Neural cell (in vitro differentiated cells): ENCODE results near the gene HK1. TPM values are rescaled to one million over a fixed set of nuclear protein-coding genes. Genes with fewer than 3 reads are reported as not detected.

Experiments
- H2AFZ ChIP-seq: fragments of 200-600, 300-800 bp; sonication (generic), shearing (Covaris generic); 2 replicates; pipeline ENCODE4 v1.6.0; 2014; ENCODE audit warnings: low read depth, mild to moderate bottlenecking, antibody characterized with exemption, low read length, moderate library complexity
- H3F3A ChIP-seq: fragments of 200-600 bp; shearing (Covaris generic); 2 replicates; pipeline ENCODE4 v1.6.1; 2016; ENCODE audit warnings: mild to moderate bottlenecking, moderate library complexity, mixed read lengths, antibody characterized with exemption, low read length; ENCODE audit not compliant: insufficient read depth, poor library complexity, severe bottlenecking
- H3K27ac ChIP-seq: fragments of 200-600, 300-800 bp; sonication (generic), shearing (Covaris generic); 2 replicates; pipeline ENCODE4 v1.5.1; 2014; ENCODE audit warnings: mild to moderate bottlenecking, low read length, moderate library complexity
- H3K27me3 ChIP-seq: fragments of 300-800, 200-600 bp; sonication (generic), shearing (Covaris generic); 2 replicates; pipeline ENCODE4 v1.6.0; 2014; ENCODE audit warnings: mild to moderate bottlenecking, low read depth, low read length, moderate library complexity; ENCODE audit not compliant: insufficient read depth
- H3K36me3 ChIP-seq: fragments of 300-800, 200-600 bp; sonication (generic), shearing (Covaris generic); 2 replicates; pipeline ENCODE4 v1.5.1; 2014; ENCODE audit warnings: mild to moderate bottlenecking, antibody characterized with exemption, low read length, moderate library complexity; ENCODE audit not compliant: insufficient read depth
- H3K4me2 ChIP-seq: fragments of 300-800, 200-600 bp; sonication (generic), shearing (Covaris generic); 2 replicates; pipeline ENCODE4 v1.6.0; 2014; ENCODE audit warnings: mild to moderate bottlenecking, low read length
- H3K4me3 ChIP-seq: fragments of 300-800, 200-600 bp; sonication (generic), shearing (Covaris generic); 2 replicates; pipeline ENCODE4 v1.5.1; 2014; ENCODE audit warnings: mild to moderate bottlenecking, low read length, moderate library complexity
- H3K79me2 ChIP-seq: fragments of 200-600 bp; shearing (Covaris generic); replicated peaks from 2 replicates; pipeline ENCODE4 v1.6.0; 2014; ENCODE audit warnings: mild to moderate bottlenecking, low read length, moderate library complexity; ENCODE audit not compliant: insufficient read depth
- H3K9ac ChIP-seq: fragments of 300-800, 200-600 bp; sonication (generic), shearing (Covaris generic); 2 replicates; pipeline ENCODE4 v1.6.1; 2016; ENCODE audit warnings: mild to moderate bottlenecking, low read length, mixed read lengths
- H3K9me2 ChIP-seq: fragments of 200-600 bp; shearing (Covaris generic); 2 replicates; pipeline ENCODE4 v1.6.1; 2016; ENCODE audit warnings: mild to moderate bottlenecking, low read length, mixed read lengths; ENCODE audit not compliant: insufficient read depth
- H3K9me3 ChIP-seq: fragments of 200-600, 300-800 bp; sonication (generic), shearing (Covaris generic); 2 replicates; pipeline ENCODE4 v1.6.1; 2016; ENCODE audit warnings: mild to moderate bottlenecking, mixed run types, low read length, moderate library complexity, mixed read lengths
- H4K20me1 ChIP-seq: fragments of 200-600 bp; shearing (Covaris generic); 2 replicates; pipeline ENCODE4 v1.6.1; 2016; ENCODE audit warnings: mild to moderate bottlenecking, mixed run types; ENCODE audit not compliant: insufficient read depth
- EP300 ChIP-seq: fragments of 450-650 bp; conservative IDR thresholded peaks from 2 replicates; pipeline ENCODE4 v1.6.1; 2014; ENCODE audit warnings: antibody characterized with exemption, mild to moderate bottlenecking, moderate library complexity; ENCODE audit not compliant: poor library complexity, severe bottlenecking
- EZH2 ChIP-seq: fragments of 200-600, 300-800 bp; shearing (Covaris generic), sonication (generic); IDR thresholded peaks from 2 replicates; pipeline ENCODE4 v1.6.1; 2014; ENCODE audit warnings: antibody characterized with exemption, low read length, borderline replicate concordance, mild to moderate bottlenecking; ENCODE audit not compliant: insufficient read depth, poor library complexity, severe bottlenecking
- MXI1 ChIP-seq: fragments of 450-650 bp; conservative IDR thresholded peaks from 2 replicates; pipeline ENCODE4 v1.6.1; 2014; ENCODE audit warnings: antibody characterized with exemption, mild to moderate bottlenecking; ENCODE audit not compliant: poor library complexity, severe bottlenecking
- POLR2AphosphoS5 ChIP-seq: IDR thresholded peaks from 2 replicates; pipeline ENCODE4 v1.6.1; 2012
- RAD21 ChIP-seq: fragments of 450-650 bp; conservative IDR thresholded peaks from 2 replicates; pipeline ENCODE4 v1.6.1; 2014; ENCODE audit warnings: antibody characterized with exemption, mild to moderate bottlenecking, moderate library complexity
- REST ChIP-seq: IDR thresholded peaks from 2 replicates; pipeline ENCODE4 v1.6.1; 2012; ENCODE audit warnings: borderline replicate concordance
- SMC3 ChIP-seq: fragments of 450-650 bp; conservative IDR thresholded peaks from 2 replicates; pipeline ENCODE4 v1.6.1; 2014; ENCODE audit warnings: antibody characterized with exemption, mild to moderate bottlenecking, moderate library complexity; ENCODE audit not compliant: poor library complexity
- TAF1 ChIP-seq: IDR thresholded peaks from 2 replicates; pipeline ENCODE4 v1.6.1; 2012; ENCODE audit warnings: low read depth
- polyA plus RNA-seq: library from polyadenylated mRNA; depleted of rRNA; stranded (reverse); fragments of >200 nt; gene quantifications from 2 replicates; pipeline ENCODE4 v1.2.3, GENCODE V29; 2014
- TF ChIP-seq, protein P1 (sequence below): fragments of 450-650 bp; IDR thresholded peaks from 2 replicates; pipeline ENCODE4 v1.5.1; 2014; ENCODE audit warnings: antibody characterized with exemption, mild to moderate bottlenecking, moderate library complexity; ENCODE audit not compliant: poor library complexity, severe bottlenecking

HK1 gene
- polyA plus RNA-seq, 1 donor from 2014 or later, result 60.5 TPM

- TF ChIP-seq EP300, result no peak
- no peak for TF ChIP-seq REST
- TF ChIP-seq EZH2, result no peak
- no peak for TF ChIP-seq SMC3
- TF ChIP-seq POLR2AphosphoS5, result no peak
- TF ChIP-seq, protein P1, sequence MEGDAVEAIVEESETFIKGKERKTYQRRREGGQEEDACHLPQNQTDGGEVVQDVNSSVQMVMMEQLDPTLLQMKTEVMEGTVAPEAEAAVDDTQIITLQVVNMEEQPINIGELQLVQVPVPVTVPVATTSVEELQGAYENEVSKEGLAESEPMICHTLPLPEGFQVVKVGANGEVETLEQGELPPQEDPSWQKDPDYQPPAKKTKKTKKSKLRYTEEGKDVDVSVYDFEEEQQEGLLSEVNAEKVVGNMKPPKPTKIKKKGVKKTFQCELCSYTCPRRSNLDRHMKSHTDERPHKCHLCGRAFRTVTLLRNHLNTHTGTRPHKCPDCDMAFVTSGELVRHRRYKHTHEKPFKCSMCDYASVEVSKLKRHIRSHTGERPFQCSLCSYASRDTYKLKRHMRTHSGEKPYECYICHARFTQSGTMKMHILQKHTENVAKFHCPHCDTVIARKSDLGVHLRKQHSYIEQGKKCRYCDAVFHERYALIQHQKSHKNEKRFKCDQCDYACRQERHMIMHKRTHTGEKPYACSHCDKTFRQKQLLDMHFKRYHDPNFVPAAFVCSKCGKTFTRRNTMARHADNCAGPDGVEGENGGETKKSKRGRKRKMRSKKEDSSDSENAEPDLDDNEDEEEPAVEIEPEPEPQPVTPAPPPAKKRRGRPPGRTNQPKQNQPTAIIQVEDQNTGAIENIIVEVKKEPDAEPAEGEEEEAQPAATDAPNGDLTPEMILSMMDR, result no peak
- no peak for TF ChIP-seq RAD21
- no peak for TF ChIP-seq MXI1
- TF ChIP-seq TAF1, result no peak
- no peaks in the 10 kb centered on the region for H3K9me2 ChIP-seq
- no peaks in the 10 kb centered on the region for H3K27me3 ChIP-seq
Measured at GRCh38 chr10:69306421-69306820, 28.1 kb downstream of the HK1 start.

GRCh38 chr10:69307434-69307833 lies 29.1 kb downstream of the HK1 start:
- Histone ChIP-seq H3K36me3 (no peaks in the 10 kb centered on the region), H3K27me3 (no peaks in the 10 kb centered on the region)

More at GRCh38 chr10:69306421-69306820, 28.1 kb downstream of the HK1 start:
- Histone ChIP-seq H3K36me3 (no peaks in the 10 kb centered on the region), H3F3A (no peaks in the 10 kb centered on the region), H3K4me3 (no peak overlapping the region), H3K4me2 (no peak overlapping the region), H2AFZ (no peak overlapping the region), H4K20me1 (no peaks in the 10 kb centered on the region), H3K79me2 (no peaks in the 10 kb centered on the region), H3K9ac (no peak overlapping the region), H3K27ac (no peak overlapping the region), H3K9me3 (no peaks in the 10 kb centered on the region)

More at GRCh38 chr10:69307434-69307833, 29.1 kb downstream of the HK1 start:
- TF ChIP-seq SMC3 (no peak), EP300 (no peak), MXI1 (no peak), EZH2 (no peak), RAD21 (no peak), POLR2AphosphoS5 (no peak), REST (no peak)
- TF ChIP-seq, protein P1, result no peak
- Histone ChIP-seq H3K79me2 (no peaks in the 10 kb centered on the region), H2AFZ (no peak overlapping the region), H3K9me2 (no peaks in the 10 kb centered on the region), H3K4me2 (no peak overlapping the region), H3K27ac (no peak overlapping the region), H3K4me3 (no peak overlapping the region), H3F3A (no peaks in the 10 kb centered on the region), H3K9ac (no peak overlapping the region), H4K20me1 (no peaks in the 10 kb centered on the region), H3K9me3 (no peaks in the 10 kb centered on the region)
